ENCODE results near the gene RNF207. TPM values are rescaled to one million over a fixed set of nuclear protein-coding genes. Genes with fewer than 3 reads are reported as not detected.

RNF207 gene
- total RNA-seq, 1 experiment from 2014 or later, result 9.2 TPM

DNA sequence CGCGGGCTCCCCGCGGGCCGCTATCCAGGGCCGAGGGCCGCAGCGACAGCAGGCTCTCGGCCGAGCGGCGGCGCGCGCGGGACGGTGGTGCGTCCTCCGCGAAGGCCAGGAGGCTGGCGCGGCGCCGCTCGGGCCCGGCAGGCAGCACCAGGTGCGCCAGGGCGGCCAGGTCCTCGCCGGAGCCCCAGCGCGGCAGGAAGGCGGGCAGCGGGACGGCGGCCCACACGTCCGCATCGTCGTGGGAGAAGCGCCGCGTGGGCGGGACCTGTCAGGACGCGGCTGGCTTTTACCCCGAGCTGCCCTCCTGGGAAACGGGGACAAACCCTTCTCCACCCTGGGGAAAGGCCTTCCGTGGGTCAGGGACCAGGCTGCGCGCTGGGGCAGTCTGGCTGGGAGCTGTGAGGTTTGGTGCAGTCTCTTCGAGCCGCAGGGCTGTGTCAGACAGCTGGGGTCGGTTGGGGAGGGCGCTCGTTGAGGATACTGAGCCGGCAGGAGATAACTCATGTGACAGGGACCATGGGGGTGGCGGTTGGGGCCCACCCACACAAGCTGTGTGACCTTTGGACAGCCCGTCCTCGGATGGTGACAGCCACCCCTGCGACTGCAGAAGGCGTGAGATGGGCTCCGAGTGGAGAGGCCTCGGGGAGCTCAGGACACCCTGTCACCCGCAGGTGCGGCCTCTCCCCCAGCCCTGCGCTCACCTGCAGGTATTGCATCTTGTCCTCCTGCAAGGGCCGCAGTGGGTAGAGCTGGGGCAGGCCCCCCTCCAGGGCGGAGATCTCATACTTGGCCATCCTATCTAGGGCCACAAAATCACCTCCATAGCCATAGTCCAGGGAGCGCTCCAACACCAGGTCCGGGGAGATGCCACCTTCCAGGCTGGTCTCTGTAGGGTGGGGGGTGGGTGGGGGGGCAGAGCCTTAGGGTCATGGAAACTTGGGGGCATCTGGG is 44.1 kb downstream of the RNF207 start:
- H3K4me3 Mint-ChIP-seq, result peak overlapping the region; percentile 57
- H3K36me3 Mint-ChIP-seq, result no peaks in the 10 kb centered on the region
- ChIA-PET POLR2A (interaction anchor here (4.8 kb wide), 1 partner anchor 12 kb away, joined by 22 read pairs; the partner anchor contains the start of gene ICMT), CTCF (interaction anchor here (0.6 to 21.4 kb wide), 12 partner anchors 12 to 196 kb away, joined by 3 to 489 read pairs (median 6); partner anchors contain the start of genes GPR153, HES2, ICMT and RNF207)
- peak; percentile 23 for DNase-seq (ENCODE audit: low spot score)
- no peaks in the 10 kb centered on the region for H3K9me3 Mint-ChIP-seq
- H3K27me3 Mint-ChIP-seq (ENCODE audit: low read depth), result peaks cover 52% of the 10 kb centered on the region
- H3K27ac Mint-ChIP-seq, result no peak overlapping the region
- no peak for ATAC-seq
- TF ChIP-seq GRHL2 (CRISPR knock-in tag; IDR thresholded peaks at IDR 0.05; ENCODE audit: insufficient replicate concordance, severe bottlenecking) (no peak), TEAD1 (CRISPR knock-in tag; IDR thresholded peaks at IDR 0.05) (no peak), FOXK1 (CRISPR knock-in tag; IDR thresholded peaks at IDR 0.05) (no peak), NFYB (CRISPR knock-in tag; conservative IDR thresholded peaks at IDR 0.05; ENCODE audit: low read depth) (no peak), PRRX2 (CRISPR knock-in tag; IDR thresholded peaks at IDR 0.05) (peak; percentile 48; the same call in 1 of the 2 replicates), CBFB (CRISPR knock-in tag; IDR thresholded peaks at IDR 0.05; ENCODE audit: low read depth) (no peak), ZNF396 (CRISPR knock-in tag; IDR thresholded peaks at IDR 0.05; ENCODE audit: borderline replicate concordance) (no peak), SP1 (CRISPR knock-in tag; conservative IDR thresholded peaks at IDR 0.05) (peak; percentile 42; the same call in 1 of the 2 replicates)
- TF ChIP-seq, protein P1, sequence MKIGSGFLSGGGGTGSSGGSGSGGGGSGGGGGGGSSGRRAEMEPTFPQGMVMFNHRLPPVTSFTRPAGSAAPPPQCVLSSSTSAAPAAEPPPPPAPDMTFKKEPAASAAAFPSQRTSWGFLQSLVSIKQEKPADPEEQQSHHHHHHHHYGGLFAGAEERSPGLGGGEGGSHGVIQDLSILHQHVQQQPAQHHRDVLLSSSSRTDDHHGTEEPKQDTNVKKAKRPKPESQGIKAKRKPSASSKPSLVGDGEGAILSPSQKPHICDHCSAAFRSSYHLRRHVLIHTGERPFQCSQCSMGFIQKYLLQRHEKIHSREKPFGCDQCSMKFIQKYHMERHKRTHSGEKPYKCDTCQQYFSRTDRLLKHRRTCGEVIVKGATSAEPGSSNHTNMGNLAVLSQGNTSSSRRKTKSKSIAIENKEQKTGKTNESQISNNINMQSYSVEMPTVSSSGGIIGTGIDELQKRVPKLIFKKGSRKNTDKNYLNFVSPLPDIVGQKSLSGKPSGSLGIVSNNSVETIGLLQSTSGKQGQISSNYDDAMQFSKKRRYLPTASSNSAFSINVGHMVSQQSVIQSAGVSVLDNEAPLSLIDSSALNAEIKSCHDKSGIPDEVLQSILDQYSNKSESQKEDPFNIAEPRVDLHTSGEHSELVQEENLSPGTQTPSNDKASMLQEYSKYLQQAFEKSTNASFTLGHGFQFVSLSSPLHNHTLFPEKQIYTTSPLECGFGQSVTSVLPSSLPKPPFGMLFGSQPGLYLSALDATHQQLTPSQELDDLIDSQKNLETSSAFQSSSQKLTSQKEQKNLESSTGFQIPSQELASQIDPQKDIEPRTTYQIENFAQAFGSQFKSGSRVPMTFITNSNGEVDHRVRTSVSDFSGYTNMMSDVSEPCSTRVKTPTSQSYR (CRISPR knock-in tag; IDR thresholded peaks at IDR 0.05), result no peak
- TF ChIP-seq, protein P2, sequence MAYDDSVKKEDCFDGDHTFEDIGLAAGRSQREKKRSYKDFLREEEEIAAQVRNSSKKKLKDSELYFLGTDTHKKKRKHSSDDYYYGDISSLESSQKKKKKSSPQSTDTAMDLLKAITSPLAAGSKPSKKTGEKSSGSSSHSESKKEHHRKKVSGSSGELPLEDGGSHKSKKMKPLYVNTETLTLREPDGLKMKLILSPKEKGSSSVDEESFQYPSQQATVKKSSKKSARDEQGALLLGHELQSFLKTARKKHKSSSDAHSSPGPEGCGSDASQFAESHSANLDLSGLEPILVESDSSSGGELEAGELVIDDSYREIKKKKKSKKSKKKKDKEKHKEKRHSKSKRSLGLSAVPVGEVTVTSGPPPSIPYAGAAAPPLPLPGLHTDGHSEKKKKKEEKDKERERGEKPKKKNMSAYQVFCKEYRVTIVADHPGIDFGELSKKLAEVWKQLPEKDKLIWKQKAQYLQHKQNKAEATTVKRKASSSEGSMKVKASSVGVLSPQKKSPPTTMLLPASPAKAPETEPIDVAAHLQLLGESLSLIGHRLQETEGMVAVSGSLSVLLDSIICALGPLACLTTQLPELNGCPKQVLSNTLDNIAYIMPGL (CRISPR knock-in tag; IDR thresholded peaks at IDR 0.05), result peak; percentile 33; the same call in 1 of the 2 replicates
- H3K4me1 Mint-ChIP-seq, result peaks cover 10% of the 10 kb centered on the region

DNA sequence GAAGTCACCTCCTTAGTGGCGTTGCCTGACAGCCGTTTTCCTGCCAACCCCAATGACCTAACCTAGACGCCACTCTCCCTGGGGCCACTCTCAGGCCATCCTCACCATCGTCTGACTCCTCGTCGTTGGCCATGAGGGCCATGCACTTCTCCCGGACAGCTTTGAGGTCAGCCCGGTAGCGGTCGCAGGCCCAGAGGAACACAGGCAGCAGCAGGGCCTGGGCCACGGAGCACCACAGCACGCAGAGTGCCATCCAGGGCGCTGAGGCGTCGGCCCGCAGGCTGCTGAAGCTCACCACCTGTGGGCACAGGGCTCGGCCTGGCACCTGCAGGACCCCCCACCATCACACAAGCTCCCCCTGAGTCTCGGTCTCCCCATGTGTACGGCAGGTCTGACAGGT is 45.3 kb downstream of the RNF207 start:
- H3K27me3 Mint-ChIP-seq (ENCODE audit: low read depth), result peaks cover 52% of the 10 kb centered on the region
- DNase-seq (ENCODE audit: low spot score), result peak; percentile 10

DNA sequence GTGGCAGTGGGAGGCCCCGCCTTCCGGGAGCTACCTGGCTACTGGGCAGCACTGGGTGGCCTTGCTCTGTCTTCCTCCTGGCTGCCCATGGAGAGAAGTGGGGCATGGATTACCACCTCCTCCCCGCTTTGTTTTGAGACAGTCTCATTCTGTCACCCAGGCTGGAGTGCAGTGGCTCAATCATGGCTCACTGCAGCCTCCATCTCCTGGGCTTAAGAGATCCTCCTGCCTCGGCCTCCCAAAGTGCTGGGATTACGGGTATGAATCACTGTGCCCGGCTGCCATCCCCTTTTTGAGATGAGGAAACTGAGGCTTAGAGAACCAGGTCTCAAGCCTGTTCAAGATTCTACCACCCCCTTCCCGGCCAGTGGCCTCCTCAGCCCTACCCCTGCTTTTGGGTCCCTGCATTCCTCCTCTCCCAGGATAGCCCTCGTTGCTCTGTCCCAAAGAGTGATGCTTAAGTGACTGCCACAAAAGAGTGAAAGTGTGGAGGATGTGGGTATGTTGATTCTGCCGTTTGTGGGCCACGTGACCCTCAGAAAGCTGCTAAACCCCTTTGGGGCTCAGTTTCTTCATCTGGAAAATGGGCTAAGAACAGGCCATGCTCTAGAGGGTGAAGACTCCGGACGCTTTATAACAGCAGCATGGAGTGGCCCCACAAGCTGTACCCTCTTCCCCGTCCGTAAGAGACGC is 45.9 kb downstream of the RNF207 start:
- Mint-ChIP-seq H3K27ac (no peak overlapping the region), H3K9me3 (no peaks in the 10 kb centered on the region), H3K4me3 (no peak overlapping the region), H3K36me3 (no peaks in the 10 kb centered on the region), H3K27me3 (ENCODE audit: low read depth) (peaks cover 50% of the 10 kb centered on the region), H3K4me1 (peaks cover 7% of the 10 kb centered on the region)
- ATAC-seq (no peak), DNase-seq (ENCODE audit: low spot score) (no peak)
- CTCF ChIA-PET, result interaction anchor here (0.6 to 9.0 kb wide), 8 partner anchors 10 to 189 kb away, joined by 3 to 164 read pairs (median 4); partner anchors contain the start of gene GPR153
- no peak for TF ChIP-seq HMGA2 (CRISPR knock-in tag; IDR thresholded peaks at IDR 0.05)
- no peak for TF ChIP-seq SP1 (CRISPR knock-in tag; conservative IDR thresholded peaks at IDR 0.05)
- TF ChIP-seq JUN (CRISPR knock-in tag; IDR thresholded peaks at IDR 0.05), result no peak
- no peak for TF ChIP-seq MYBL2 (CRISPR knock-in tag; IDR thresholded peaks at IDR 0.05)
- POLR2A ChIA-PET, result no interaction called here

More for the DNA sequence above, 45.3 kb downstream of the RNF207 start:
- peaks cover 10% of the 10 kb centered on the region for H3K4me1 Mint-ChIP-seq
- no peaks in the 10 kb centered on the region for H3K9me3 Mint-ChIP-seq
- ATAC-seq, result no peak
- no peak overlapping the region for H3K27ac Mint-ChIP-seq
- ChIA-PET POLR2A (no interaction called here), CTCF (interaction anchor here (0.6 to 9.0 kb wide), 4 partner anchors 11 to 187 kb away, joined by 3 to 164 read pairs (median 62); partner anchors contain the start of genes GPR153 and ICMT)
- TF ChIP-seq NFYB (CRISPR knock-in tag; conservative IDR thresholded peaks at IDR 0.05; ENCODE audit: low read depth) (no peak), NR3C1 (CRISPR knock-in tag; conservative IDR thresholded peaks at IDR 0.05; ENCODE audit: low read depth) (no peak)
- no peaks in the 10 kb centered on the region for H3K36me3 Mint-ChIP-seq
- no peak overlapping the region for H3K4me3 Mint-ChIP-seq

Measured in WTC11 (cell line).